Measurements from ENCODE around the gene FBXW4.

The FBXW4 gene, protein sequence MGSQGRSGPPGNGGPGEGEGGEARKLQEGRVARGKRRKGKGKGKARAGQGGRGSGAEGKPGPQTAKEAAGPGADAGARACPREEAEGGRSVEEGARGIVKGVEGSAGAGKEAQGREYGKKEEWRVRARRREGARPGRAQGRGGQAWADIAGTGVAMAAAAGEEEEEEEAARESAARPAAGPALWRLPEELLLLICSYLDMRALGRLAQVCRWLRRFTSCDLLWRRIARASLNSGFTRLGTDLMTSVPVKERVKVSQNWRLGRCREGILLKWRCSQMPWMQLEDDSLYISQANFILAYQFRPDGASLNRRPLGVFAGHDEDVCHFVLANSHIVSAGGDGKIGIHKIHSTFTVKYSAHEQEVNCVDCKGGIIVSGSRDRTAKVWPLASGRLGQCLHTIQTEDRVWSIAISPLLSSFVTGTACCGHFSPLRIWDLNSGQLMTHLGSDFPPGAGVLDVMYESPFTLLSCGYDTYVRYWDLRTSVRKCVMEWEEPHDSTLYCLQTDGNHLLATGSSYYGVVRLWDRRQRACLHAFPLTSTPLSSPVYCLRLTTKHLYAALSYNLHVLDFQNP
- total RNA-seq = 26.0 to 71.8 reads per million in 2 experiments

GRCh38 chr10:101694674-101695403, at the start of gene FBXW4:
Gene FBXW4 (minus strand): TSS chr10:101695170. CDS start chr10:101695105, 65 bp downstream.
- peak; percentile 56 for DNase-seq (ENCODE audit: low read depth)

DNA sequence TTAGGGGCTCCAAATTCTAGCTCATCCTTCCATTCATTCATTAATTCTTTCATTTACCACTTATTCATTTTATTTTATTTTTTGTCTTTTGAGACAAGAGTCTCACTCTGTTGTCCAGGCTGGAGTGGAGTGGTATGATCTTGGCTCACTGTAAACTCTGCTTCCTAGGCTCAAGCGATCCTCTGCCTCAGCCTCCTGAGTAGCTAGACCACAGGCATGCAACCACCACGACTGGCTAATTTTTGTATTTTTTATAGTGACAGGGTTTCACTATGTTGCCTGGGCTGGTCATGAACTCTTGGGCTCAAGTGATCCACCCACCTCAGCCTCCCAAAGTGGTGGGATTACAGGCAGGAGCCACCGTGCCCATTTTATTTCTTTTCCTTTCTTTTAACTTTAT, 49.3 kb upstream of the FBXW4 start:
- DNase-seq (ENCODE audit: low read depth) = no peak

DNA sequence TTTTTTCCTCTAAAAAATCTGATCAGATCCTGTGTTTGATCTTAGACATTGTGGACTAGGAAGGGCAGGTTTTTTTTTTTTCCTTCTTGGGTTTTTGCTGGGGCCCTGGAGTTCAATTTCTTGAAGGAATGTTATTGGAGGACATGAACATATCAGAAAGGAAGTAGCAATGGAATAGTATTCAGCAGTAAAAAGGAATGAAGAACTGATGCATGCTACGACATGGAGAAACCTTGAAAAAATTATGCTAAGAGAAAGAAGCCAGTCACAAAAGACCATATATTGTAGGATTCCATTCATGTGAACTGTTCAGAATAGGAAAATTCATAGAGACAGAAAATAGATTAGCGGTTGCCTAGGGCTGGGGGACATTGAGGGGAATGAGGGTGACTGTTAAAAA, 47.0 kb upstream of the FBXW4 start:
- DNase-seq (ENCODE audit: low read depth) = no peak

GRCh38 chr10:101736666-101737065, 41.7 kb upstream of the FBXW4 start:
- DNase-seq (ENCODE audit: low read depth) = no peak

- no peak for DNase-seq (ENCODE audit: low read depth)
Observed at GRCh38 chr10:101732096-101732495, 37.1 kb upstream of the FBXW4 start.

- DNase-seq (ENCODE audit: low read depth) = no peak
Observed at GRCh38 chr10:101726115-101726387, 31.1 kb upstream of the FBXW4 start.

DNA sequence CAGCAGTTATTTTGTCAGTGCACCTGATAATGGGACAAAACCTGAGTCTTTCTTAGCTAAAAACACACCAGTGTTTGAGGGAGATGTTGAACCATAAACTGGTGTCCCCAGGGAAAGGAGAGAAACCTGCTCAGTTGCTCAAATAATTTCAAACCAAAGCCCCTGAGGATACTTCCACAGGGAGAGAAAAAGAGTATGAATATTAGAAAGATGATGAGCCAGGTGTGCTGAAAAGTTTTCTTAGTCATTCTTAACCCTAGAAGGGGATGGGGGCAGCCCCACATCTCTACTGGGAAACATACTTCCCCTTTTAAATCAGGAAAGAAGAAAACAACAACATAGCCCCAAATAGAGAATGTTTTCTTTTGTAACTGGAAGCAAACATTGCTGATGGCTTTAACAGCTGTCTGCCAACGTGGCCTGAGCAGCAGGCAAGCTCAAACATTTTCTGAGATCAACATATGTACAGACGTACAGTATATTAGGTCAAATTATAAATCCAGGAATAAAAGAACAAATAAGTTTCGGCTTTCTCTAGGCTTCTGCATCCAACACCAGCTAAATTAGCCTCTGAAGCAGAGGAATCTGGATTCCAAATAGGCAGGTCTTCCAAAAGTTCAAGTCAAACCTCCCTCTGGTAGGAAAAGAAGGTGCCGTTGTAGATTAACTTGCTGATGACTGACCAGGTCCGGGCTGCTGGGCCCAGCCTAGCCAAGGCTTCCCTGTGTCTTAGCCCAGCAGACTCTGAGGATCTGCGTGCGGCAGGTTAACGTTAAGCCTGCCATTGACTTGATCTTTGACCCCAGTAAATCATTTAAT, 30.5 kb upstream of the FBXW4 start:
- DNase-seq (ENCODE audit: low read depth) = no peak

DNA sequence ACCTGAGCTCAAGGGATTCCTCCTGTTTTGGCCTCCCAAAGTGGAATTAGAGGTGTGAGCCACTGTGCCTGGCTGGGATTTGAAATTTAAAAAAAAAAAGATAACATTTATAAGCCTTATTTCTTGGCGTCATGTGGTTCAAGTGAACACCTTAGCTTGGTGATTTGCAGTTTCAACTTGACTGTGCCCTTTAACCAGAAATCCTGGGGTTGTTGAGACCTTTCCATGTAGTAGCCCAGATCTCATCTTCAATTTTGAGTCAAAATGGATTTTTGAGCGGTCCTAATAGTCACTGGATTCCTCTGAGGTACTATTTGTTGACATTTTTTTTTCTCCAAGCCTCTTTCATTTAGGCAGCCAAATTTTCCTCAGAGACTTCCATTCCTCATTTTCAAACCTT, 29.5 kb upstream of the FBXW4 start:
- no peak for DNase-seq (ENCODE audit: low read depth)

DNA sequence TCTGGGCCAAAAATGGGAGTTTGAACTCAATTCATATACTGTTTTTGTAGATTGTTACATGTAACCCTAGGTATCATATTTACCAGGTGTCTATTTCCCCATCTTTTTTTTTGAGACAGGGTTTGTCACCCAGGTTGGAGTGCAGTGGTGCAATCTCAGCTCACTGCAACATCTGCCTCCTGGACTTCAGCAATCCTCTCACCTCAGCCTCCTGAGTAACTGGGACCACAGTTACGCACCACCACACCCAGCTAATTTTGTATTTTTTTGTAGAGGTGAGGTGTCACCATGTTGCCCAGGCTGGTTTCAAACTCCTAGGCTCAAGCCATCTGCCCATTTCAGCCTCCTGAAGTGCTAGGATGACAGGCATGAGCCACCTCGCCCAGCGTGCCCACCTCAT, 28.2 kb upstream of the FBXW4 start:
- DNase-seq (ENCODE audit: low read depth) = no peak

DNA sequence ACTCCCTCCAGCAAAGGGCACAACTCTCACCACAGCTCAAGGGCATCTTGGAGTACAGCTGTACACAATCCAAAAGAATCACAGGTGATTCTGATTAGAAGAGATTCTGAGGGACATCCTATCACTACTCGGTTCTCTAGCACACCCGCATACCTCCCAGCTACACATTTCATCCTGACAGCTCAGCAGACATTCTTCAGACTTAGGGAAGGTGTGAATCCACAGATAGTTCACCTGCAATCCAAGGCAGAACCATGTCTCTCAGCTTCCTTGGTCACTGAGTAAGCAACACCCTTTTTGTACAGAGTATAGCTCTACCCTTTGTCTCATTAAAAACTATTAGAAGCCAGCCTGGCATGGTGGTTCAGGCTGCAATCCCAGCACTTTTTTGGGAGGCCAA, 26.8 kb upstream of the FBXW4 start:
- DNase-seq (ENCODE audit: low read depth) = no peak

DNA sequence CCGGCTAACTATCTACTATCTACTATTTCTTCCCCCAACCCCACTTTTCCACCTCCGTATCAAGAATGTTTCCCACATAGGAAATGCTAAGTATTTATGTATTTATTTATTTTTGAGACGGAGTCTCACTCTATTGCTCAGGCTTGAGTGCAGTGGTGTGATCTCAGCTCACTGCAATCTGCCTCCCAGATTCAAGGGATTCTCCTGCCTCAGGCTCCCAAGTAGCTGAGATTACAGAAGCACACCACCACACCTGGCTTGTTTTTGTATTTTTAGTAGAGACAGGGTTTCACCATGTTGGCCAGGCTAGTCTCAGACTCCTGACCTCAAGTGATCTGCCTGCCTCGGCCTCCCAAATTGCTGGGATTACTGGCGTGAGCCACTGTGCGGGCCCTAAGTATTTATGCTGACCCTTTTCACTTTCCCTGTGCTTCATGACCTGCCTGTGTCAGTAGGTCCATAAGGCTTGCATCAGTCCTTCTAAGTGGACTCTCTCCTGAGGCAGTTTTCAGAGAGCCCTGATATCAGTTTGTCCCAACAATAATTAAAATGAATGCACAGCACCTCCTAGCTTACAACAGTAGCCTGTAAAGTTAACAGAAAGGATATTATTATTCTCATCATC, 25.7 kb upstream of the FBXW4 start:
- DNase-seq (ENCODE audit: low read depth) = no peak

- no peak for DNase-seq (ENCODE audit: low read depth)
Observed at GRCh38 chr10:101718690-101719275, 23.8 kb upstream of the FBXW4 start.

DNA sequence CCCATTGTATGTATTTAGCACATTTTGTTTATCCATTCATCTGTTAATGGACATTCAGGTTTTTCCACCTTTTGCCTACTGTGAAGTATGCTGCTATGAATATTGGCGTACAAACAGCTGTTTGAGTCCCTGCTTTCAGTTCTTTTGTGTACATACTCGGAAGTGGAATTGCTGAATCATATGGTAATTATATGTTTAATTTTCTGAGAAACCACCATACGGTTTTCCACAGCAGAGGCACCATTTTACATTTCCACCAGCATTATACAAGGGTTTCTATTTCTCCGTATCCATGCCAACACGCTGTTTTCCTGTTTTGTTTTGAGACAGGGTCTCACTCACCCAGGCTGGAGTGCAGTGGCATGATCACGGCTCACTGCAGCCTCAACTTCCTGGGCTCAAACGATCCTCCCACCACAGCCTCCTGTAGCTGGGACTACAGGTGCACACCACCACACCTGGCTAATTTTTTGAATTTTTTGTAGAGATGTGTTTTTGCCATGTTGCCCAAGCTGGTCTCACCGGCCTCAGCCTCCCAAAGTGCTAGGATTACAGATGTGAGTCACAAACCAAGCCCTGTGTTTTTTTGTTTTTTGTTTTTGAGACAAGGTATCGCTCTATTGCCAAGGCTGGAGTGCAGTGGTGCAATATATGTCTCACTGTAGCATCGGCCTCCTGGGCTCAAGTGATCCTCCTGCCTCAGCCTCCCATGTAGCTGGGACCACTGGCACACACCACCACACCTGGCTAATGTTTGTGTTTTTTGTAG, 22.1 kb upstream of the FBXW4 start:
- DNase-seq (ENCODE audit: low read depth) = no peak

DNA sequence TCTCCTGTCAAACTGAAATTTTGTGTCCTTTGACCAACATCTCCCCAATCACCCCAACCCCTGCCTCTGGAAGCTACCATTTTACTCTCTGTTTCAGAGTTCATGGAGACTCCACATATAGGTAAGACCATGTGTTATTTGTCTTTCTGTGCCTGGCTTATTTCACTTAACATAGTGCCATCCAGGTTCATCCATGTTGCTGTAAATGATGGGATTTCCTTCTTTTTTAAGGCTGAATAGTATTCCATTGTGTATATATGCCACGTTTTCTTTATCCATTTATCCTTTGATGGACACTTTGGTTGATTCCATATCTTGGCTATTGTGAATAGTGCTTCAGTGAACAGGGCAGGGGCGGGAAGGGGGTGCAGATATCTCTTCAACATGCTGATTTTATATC, 18.0 kb upstream of the FBXW4 start:
- no peak for DNase-seq (ENCODE audit: low read depth)

GRCh38 chr10:101710793-101711192, 15.8 kb upstream of the FBXW4 start:
- no peak for DNase-seq (ENCODE audit: low read depth)

DNA sequence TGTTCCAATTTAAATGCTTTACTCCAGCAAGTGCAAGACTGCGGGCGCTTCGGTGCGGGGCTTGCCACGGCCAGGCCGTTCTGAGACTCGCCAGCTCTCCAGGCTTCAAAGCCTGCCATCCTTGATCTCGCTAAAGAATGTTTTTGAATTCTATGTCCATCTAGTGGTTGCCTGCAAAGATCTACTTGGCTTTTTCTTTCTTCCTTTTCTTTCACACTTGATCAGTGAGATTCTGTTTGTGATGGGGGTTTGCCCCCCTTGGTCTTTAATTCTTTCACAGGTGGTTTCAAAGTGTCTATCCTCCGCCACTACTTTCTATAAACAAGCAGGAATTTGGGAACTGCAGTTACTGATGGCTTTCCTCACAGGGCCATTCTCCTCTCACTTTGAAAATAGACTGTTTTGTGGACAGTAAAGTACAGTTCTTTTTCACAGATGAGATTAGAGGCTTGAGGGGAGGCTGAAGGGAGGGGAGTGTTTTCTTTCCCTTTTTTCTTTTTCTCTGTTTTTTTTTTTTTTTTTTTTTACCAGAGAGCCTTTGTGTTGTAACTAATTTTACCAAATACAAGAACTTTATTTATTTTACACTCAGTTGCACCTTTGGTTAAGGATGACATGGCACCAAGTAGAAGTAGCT, 15.2 kb upstream of the FBXW4 start:
- DNase-seq (ENCODE audit: low read depth) = no peak

GRCh38 chr10:101709359-101710058, 14.5 kb upstream of the FBXW4 start:
- DNase-seq (ENCODE audit: low read depth) = no peak

GRCh38 chr10:101708870-101709269, 13.9 kb upstream of the FBXW4 start:
- no peak for DNase-seq (ENCODE audit: low read depth)

DNA sequence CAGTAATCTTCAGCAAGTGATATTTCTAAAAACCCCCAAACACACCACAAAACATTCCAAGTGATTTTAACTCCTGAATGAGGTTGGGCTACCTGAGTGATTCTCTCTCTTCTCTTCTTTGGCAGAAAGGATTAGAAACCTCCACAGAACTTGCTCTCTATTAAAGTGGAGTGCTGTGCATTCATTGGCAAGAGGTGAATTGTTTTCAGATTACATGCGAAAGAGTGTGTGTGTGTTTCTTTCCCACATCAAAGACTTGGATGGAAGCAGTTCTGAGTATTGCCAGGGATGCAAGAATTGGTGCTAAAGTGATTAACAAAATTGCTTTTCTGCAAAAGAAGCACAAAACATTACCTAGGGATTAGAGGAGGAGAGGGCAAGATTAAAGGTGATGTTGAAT, 13.1 kb upstream of the FBXW4 start:
- no peak for DNase-seq (ENCODE audit: low read depth)

- DNase-seq (ENCODE audit: low read depth) = no peak
Observed at GRCh38 chr10:101704331-101704730, 9.4 kb upstream of the FBXW4 start.

All from T follicular helper cell (primary cell).